Measurements from ENCODE around the gene CNST. TPM values are rescaled to one million over a fixed set of nuclear protein-coding genes. Genes with fewer than 3 reads are reported as not detected.

The CNST gene
- polyA plus RNA-seq, 1 experiment: 21.5 TPM

GRCh38 chr1:246591047-246591446, 24.8 kb downstream of the CNST start:
- TF ChIP-seq, protein P1, sequence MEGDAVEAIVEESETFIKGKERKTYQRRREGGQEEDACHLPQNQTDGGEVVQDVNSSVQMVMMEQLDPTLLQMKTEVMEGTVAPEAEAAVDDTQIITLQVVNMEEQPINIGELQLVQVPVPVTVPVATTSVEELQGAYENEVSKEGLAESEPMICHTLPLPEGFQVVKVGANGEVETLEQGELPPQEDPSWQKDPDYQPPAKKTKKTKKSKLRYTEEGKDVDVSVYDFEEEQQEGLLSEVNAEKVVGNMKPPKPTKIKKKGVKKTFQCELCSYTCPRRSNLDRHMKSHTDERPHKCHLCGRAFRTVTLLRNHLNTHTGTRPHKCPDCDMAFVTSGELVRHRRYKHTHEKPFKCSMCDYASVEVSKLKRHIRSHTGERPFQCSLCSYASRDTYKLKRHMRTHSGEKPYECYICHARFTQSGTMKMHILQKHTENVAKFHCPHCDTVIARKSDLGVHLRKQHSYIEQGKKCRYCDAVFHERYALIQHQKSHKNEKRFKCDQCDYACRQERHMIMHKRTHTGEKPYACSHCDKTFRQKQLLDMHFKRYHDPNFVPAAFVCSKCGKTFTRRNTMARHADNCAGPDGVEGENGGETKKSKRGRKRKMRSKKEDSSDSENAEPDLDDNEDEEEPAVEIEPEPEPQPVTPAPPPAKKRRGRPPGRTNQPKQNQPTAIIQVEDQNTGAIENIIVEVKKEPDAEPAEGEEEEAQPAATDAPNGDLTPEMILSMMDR (IDR thresholded peaks at IDR 0.05; ENCODE audit: low read depth, low read length): no peak
- H3K27me3 ChIP-seq (ENCODE audit: control insufficient read depth, insufficient read depth, low read length): no peaks in the 10 kb centered on the region
- H3K9me3 ChIP-seq (ENCODE audit: control insufficient read depth, insufficient read depth, low read length): peaks cover 4% of the 10 kb centered on the region
- H3K4me3 ChIP-seq (ENCODE audit: low read depth, low read length): no peak overlapping the region
- no peak for DNase-seq (ENCODE audit: low read depth, low spot score)
- POLR2A ChIA-PET: no interaction called here
- no peak overlapping the region for H3K27ac ChIP-seq (ENCODE audit: low read depth, low read length)
- CTCF ChIA-PET: no interaction called here

- CTCF ChIA-PET: no interaction called here
- DNase-seq (ENCODE audit: low read depth, low spot score): no peak
- Histone ChIP-seq H3K27ac (ENCODE audit: low read depth, low read length) (no peak overlapping the region), H3K9me3 (ENCODE audit: control insufficient read depth, insufficient read depth, low read length) (peaks cover 4% of the 10 kb centered on the region), H3K4me3 (ENCODE audit: low read depth, low read length) (no peak overlapping the region), H3K27me3 (ENCODE audit: control insufficient read depth, insufficient read depth, low read length) (no peaks in the 10 kb centered on the region)
- POLR2A ChIA-PET: no interaction called here
- TF ChIP-seq, protein P1 (IDR thresholded peaks at IDR 0.05; ENCODE audit: low read depth, low read length): no peak
Observed at GRCh38 chr1:246591504-246591903, 25.2 kb downstream of the CNST start.

DNA sequence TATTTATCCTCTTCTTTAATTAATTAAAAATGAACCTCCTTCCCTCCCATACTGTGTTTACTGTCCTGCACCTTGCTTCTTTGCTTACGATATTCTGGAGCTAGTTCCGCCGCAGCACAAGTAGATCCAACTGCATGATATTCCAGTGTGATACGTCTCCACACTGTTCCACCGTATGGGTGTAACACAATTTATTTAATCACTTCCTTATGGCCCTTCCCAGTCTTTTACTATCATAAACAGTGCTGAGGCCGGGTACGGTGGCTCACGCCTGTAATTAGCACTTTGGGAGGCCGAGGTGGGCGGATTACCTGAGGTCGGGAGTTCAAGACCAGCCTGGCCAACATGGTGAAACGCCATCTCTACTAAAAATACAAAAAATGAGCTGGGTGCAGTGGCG, 25.7 kb downstream of the CNST start:
- POLR2A ChIA-PET: no interaction called here
- no peak overlapping the region for H3K27ac ChIP-seq (ENCODE audit: low read depth, low read length)
- H3K4me3 ChIP-seq (ENCODE audit: low read depth, low read length): no peak overlapping the region
- no peaks in the 10 kb centered on the region for H3K27me3 ChIP-seq (ENCODE audit: control insufficient read depth, insufficient read depth, low read length)
- no peak for DNase-seq (ENCODE audit: low read depth, low spot score)
- CTCF ChIA-PET: no interaction called here
- H3K9me3 ChIP-seq (ENCODE audit: control insufficient read depth, insufficient read depth, low read length): peaks cover 4% of the 10 kb centered on the region
- TF ChIP-seq, protein P1 (IDR thresholded peaks at IDR 0.05; ENCODE audit: low read depth, low read length): no peak

DNA sequence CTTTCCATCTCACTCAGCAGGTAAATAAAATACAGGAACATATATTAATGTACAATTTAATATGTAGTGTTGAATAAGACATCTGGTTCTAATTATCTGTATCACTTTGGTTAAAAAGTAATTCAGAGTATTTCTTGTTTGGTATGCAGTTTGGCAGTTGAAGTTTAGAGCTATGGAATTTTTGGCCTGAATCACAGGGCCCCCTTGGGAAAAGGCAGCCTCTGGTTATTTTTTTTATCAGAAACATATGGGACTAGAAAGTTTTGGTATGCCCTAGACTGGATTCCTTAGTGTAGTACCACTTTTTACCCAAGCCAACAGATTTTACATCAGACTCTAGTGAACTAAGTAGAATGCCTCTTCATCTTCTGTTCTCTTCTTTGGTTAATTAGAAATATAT, 26.4 kb downstream of the CNST start:
- peaks cover 4% of the 10 kb centered on the region for H3K9me3 ChIP-seq (ENCODE audit: control insufficient read depth, insufficient read depth, low read length)
- no peaks in the 10 kb centered on the region for H3K27me3 ChIP-seq (ENCODE audit: control insufficient read depth, insufficient read depth, low read length)

GRCh38 chr1:246595146-246595545, 28.9 kb downstream of the CNST start:
- POLR2A ChIA-PET: interaction anchor here (0.5 to 0.9 kb wide), 2 partner anchors 10 to 13 kb away, joined by 3 to 9 read pairs; no protein-coding TSS in a partner anchor
- CTCF ChIA-PET: interaction anchor here (1.2 kb wide), 1 partner anchor 13 kb away, joined by 3 read pairs; no protein-coding TSS in a partner anchor
- Histone ChIP-seq H3K9me3 (ENCODE audit: control insufficient read depth, insufficient read depth, low read length) (peaks cover under 1% of the 10 kb centered on the region; the same call in 1 of the 2 replicates), H3K4me3 (ENCODE audit: low read depth, low read length) (no peak overlapping the region), H3K27me3 (ENCODE audit: control insufficient read depth, insufficient read depth, low read length) (no peaks in the 10 kb centered on the region), H3K27ac (ENCODE audit: low read depth, low read length) (no peak overlapping the region)
- DNase-seq (ENCODE audit: low read depth, low spot score): no peak
- TF ChIP-seq, protein P1 (IDR thresholded peaks at IDR 0.05; ENCODE audit: low read depth, low read length): no peak

More for the DNA sequence above, 26.4 kb downstream of the CNST start:
- CTCF ChIA-PET: no interaction called here
- Histone ChIP-seq H3K4me3 (ENCODE audit: low read depth, low read length) (no peak overlapping the region), H3K27ac (ENCODE audit: low read depth, low read length) (no peak overlapping the region)
- POLR2A ChIA-PET: interaction anchor here (0.6 to 1.0 kb wide), 2 partner anchors 25 to 1758 kb away, joined by 3 read pairs; no protein-coding TSS in a partner anchor
- TF ChIP-seq, protein P1 (IDR thresholded peaks at IDR 0.05; ENCODE audit: low read depth, low read length): no peak
- DNase-seq (ENCODE audit: low read depth, low spot score): peak; percentile 88
